Measurements from ENCODE around the gene THOC6.
A peak's percentile ranks its signal among the peaks of the same experiment; 100 is the strongest.
"Not testable (repeated sequence)": the region's sequence is repeated elsewhere in the genome, so short reads cannot be mapped to it uniquely, and the experiment has no call there.

THOC6 gene

DNA sequence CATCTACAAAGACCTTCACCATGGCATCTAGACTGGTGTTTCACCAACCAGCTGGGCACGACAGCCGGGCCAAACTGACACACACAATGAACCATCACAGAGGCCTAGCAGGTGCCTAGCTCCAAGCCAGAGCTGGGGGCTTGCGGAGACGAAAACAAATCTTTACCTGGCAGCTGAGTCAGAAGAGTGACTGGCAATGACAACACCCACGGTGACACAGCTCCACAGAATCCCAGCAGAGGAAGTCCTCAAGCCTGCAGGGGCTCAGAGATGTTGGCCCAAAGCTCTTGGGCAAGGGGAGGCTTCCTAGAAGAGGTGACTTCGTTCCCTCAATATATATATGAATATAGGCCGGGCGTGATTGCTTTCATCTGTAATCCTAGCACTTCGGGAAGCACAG lies 27.7 kb downstream of the THOC6 start:
- Histone ChIP-seq H3K9ac (ENCODE audit: low read length) (no peak overlapping the region), H3K4me3 (ENCODE audit: low read depth in 1 of 2, low read length in 2 of 2) (no peak overlapping the region), H3K36me3 (ENCODE audit: insufficient read depth, low read length) (no peaks in the 10 kb centered on the region), H3K9me3 (ENCODE audit: low read length) (no peaks in the 10 kb centered on the region), H3K27me3 (ENCODE audit: control insufficient read depth in 1 of 2, insufficient read depth in 2 of 2, low read length in 2 of 2) (peaks cover 5 to 28% of the 10 kb centered on the region in 2 donors), H3K4me1 (ENCODE audit: insufficient read depth, low read length) (no peaks in the 10 kb centered on the region), H3K27ac (ENCODE audit: low read depth, low read length) (no peak overlapping the region)

GRCh38 chr16:3052571-3053329 lies 28.9 kb downstream of the THOC6 start:
- H3K9ac ChIP-seq (ENCODE audit: low read length); H3K4me1 ChIP-seq (ENCODE audit: insufficient read depth, low read length); H3K27ac ChIP-seq (ENCODE audit: low read depth, low read length); H3K36me3 ChIP-seq (ENCODE audit: insufficient read depth, low read length); H3K4me3 ChIP-seq (ENCODE audit: low read depth in 1 of 2, low read length in 2 of 2); H3K9me3 ChIP-seq (ENCODE audit: low read length): not testable (repeated sequence)
- peaks cover 0 to 16% of the 10 kb centered on the region in 2 donors for H3K27me3 ChIP-seq (ENCODE audit: control insufficient read depth in 1 of 2, insufficient read depth in 2 of 2, low read length in 2 of 2)

- not testable (repeated sequence) for H3K9ac ChIP-seq (ENCODE audit: low read length); H3K27ac ChIP-seq (ENCODE audit: low read depth, low read length); H3K4me1 ChIP-seq (ENCODE audit: insufficient read depth, low read length); H3K4me3 ChIP-seq (ENCODE audit: low read depth in 1 of 2, low read length in 2 of 2); H3K9me3 ChIP-seq (ENCODE audit: low read length); H3K36me3 ChIP-seq (ENCODE audit: insufficient read depth, low read length)
- H3K27me3 ChIP-seq (ENCODE audit: control insufficient read depth in 1 of 2, insufficient read depth in 2 of 2, low read length in 2 of 2) = peaks cover 0 to 18% of the 10 kb centered on the region in 2 donors
Observed at GRCh38 chr16:3053330-3053710, 29.5 kb downstream of the THOC6 start.

- peaks cover 0 to 14% of the 10 kb centered on the region in 2 donors for H3K27me3 ChIP-seq (ENCODE audit: control insufficient read depth in 1 of 2, insufficient read depth in 2 of 2, low read length in 2 of 2)
- no peaks in the 10 kb centered on the region for H3K9me3 ChIP-seq (ENCODE audit: low read length)
- H3K4me3 ChIP-seq (ENCODE audit: low read depth in 1 of 2, low read length in 2 of 2) = no peak overlapping the region
- H3K4me1 ChIP-seq (ENCODE audit: insufficient read depth, low read length) = peaks cover 6% of the 10 kb centered on the region
- no peak overlapping the region for H3K9ac ChIP-seq (ENCODE audit: low read length)
- H3K27ac ChIP-seq (ENCODE audit: low read depth, low read length) = no peak overlapping the region
- H3K36me3 ChIP-seq (ENCODE audit: insufficient read depth, low read length) = no peaks in the 10 kb centered on the region
Observed at GRCh38 chr16:3054965-3055733, 31.3 kb downstream of the THOC6 start.

- not testable (repeated sequence) for H3K9ac ChIP-seq (ENCODE audit: low read length); H3K9me3 ChIP-seq (ENCODE audit: low read length); H3K4me3 ChIP-seq (ENCODE audit: low read depth in 1 of 2, low read length in 2 of 2); H3K4me1 ChIP-seq (ENCODE audit: insufficient read depth, low read length); H3K36me3 ChIP-seq (ENCODE audit: insufficient read depth, low read length); H3K27ac ChIP-seq (ENCODE audit: low read depth, low read length)
- H3K27me3 ChIP-seq (ENCODE audit: control insufficient read depth in 1 of 2, insufficient read depth in 2 of 2, low read length in 2 of 2) = peaks cover 0 to 12% of the 10 kb centered on the region in 2 donors
Observed at GRCh38 chr16:3055734-3056115, 31.9 kb downstream of the THOC6 start.

DNA sequence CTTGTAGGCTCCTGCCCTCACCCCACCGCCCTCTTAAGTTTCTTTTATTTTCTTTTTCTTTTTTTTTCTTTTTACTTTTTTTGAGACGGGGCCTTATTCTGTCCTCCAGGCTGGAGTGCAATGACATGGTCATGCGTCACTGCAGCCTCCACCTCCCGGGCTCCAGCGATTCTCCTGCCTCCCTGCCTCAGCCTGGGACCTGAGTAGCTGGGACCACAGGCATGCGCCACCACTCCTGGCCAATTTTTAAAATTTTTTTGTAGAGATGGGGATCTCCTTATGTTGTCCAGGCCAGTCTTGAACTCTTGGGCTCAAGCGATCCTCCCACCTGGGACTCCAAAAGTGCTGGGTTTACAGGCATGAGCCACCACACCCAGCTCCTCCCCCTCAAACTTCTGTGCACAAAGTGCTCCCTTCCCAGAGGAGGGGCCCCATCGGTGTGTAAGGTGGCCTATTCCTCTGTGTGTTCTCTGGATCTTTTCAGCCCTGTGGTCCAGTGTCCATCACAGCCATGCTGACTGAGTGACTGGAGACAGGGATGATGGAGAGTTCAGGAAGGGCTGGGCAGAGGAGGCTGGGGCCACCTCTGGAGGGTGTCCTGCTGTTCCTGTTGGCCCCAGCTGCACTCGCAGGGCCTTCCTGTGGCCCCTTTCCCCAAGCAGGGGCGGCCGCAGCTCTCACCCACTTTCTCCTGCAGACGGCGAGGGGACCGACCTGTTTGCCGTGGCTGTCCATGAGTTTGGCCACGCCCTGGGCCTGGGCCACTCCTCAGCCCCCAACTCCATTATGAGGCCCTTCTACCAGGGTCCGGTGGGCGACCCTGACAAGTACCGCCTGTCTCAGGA lies 32.7 kb downstream of the THOC6 start:
- no peak overlapping the region for H3K27ac ChIP-seq (ENCODE audit: low read depth, low read length)

GRCh38 chr16:3057181-3058138 lies 33.6 kb downstream of the THOC6 start:
- Histone ChIP-seq H3K27me3 (ENCODE audit: control insufficient read depth in 1 of 2, insufficient read depth in 2 of 2, low read length in 2 of 2) (peaks cover 0 to 12% of the 10 kb centered on the region in 2 donors), H3K27ac (ENCODE audit: low read depth, low read length) (no peak overlapping the region), H3K4me1 (ENCODE audit: insufficient read depth, low read length) (peaks cover 6% of the 10 kb centered on the region), H3K9me3 (ENCODE audit: low read length) (no peaks in the 10 kb centered on the region), H3K36me3 (ENCODE audit: insufficient read depth, low read length) (no peaks in the 10 kb centered on the region), H3K9ac (ENCODE audit: low read length) (no peak overlapping the region), H3K4me3 (ENCODE audit: low read depth in 1 of 2, low read length in 2 of 2) (no peak overlapping the region)

More for the DNA sequence above, 32.7 kb downstream of the THOC6 start:
- Histone ChIP-seq H3K4me1 (ENCODE audit: insufficient read depth, low read length) (peaks cover 6% of the 10 kb centered on the region), H3K27me3 (ENCODE audit: control insufficient read depth in 1 of 2, insufficient read depth in 2 of 2, low read length in 2 of 2) (peaks cover 0 to 12% of the 10 kb centered on the region in 2 donors), H3K36me3 (ENCODE audit: insufficient read depth, low read length) (no peaks in the 10 kb centered on the region), H3K9ac (ENCODE audit: low read length) (no peak overlapping the region), H3K4me3 (ENCODE audit: low read depth in 1 of 2, low read length in 2 of 2) (no peak overlapping the region), H3K9me3 (ENCODE audit: low read length) (no peaks in the 10 kb centered on the region)

GRCh38 chr16:3058139-3059030 lies 34.5 kb downstream of the THOC6 start:
- no peak overlapping the region for H3K9ac ChIP-seq (ENCODE audit: low read length)
- peaks cover 0 to 12% of the 10 kb centered on the region in 2 donors for H3K27me3 ChIP-seq (ENCODE audit: control insufficient read depth in 1 of 2, insufficient read depth in 2 of 2, low read length in 2 of 2)
- no peak overlapping the region for H3K27ac ChIP-seq (ENCODE audit: low read depth, low read length)
- H3K4me1 ChIP-seq (ENCODE audit: insufficient read depth, low read length) = peaks cover 6% of the 10 kb centered on the region
- H3K4me3 ChIP-seq (ENCODE audit: low read depth in 1 of 2, low read length in 2 of 2) = peak overlapping the region; percentile 58 to 65
- H3K9me3 ChIP-seq (ENCODE audit: low read length) = no peaks in the 10 kb centered on the region
- H3K36me3 ChIP-seq (ENCODE audit: insufficient read depth, low read length) = no peaks in the 10 kb centered on the region

DNA sequence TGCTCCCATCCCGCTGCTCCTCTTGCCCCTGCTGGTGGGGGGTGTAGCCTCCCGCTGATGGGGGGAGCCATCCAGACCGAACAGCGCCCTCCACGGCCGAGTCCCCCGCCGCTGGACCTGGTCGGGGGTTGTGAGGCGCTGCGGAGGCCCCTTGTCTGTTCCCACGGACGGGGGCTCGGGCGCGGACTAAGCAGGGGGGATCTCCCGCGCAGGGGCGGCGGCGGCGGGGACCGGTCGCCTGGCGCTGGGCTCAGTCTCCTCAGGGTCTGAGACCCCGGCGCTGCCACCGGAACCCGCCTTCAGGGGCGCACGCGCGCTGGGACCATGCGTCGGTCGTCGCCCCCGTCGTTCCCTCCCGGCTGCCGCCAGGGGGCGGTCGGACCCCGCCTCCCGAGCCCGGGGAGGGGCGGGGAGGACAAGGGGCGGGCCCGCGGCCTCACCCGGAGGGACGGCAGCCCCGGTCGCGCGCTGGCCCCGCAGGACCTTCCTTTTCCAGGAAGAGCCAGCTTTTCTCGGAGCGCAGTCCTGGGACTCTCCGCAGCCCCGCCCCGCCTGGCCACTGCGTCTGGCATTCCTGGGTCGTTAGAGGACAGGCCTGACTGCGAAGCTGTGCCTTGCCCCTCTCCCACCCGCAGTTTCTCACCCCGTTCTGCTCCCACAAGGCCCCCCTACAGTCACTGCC lies 35.3 kb downstream of the THOC6 start:
- no peak overlapping the region for H3K9ac ChIP-seq (ENCODE audit: low read length)
- H3K36me3 ChIP-seq (ENCODE audit: insufficient read depth, low read length) = no peaks in the 10 kb centered on the region
- peaks cover 0 to 12% of the 10 kb centered on the region in 2 donors for H3K27me3 ChIP-seq (ENCODE audit: control insufficient read depth in 1 of 2, insufficient read depth in 2 of 2, low read length in 2 of 2)
- peak overlapping the region; percentile 58 to 65 for H3K4me3 ChIP-seq (ENCODE audit: low read depth in 1 of 2, low read length in 2 of 2)
- no peaks in the 10 kb centered on the region for H3K9me3 ChIP-seq (ENCODE audit: low read length)
- peaks cover 6% of the 10 kb centered on the region for H3K4me1 ChIP-seq (ENCODE audit: insufficient read depth, low read length)
- H3K27ac ChIP-seq (ENCODE audit: low read depth, low read length) = no peak overlapping the region

Data from muscle layer of colon (tissue), 2 donors.